PC-3 (cell line): ENCODE measurements around the gene ZNF182.
"Not testable (repeated sequence)": the region's sequence is repeated elsewhere in the genome, so short reads cannot be mapped to it uniquely, and the experiment has no call there.

Experiments used
- EZH2 ChIP-seq: fragments of 300-600 bp; sonication (generic); IDR thresholded peaks from one replicate; pipeline ENCODE4 v1.6.1; 2017; ENCODE audit warnings: antibody characterized with exemption, mild to moderate bottlenecking, low read length; ENCODE audit not compliant: unreplicated experiment
- EZH2phosphoT487 ChIP-seq: fragments of 300-600 bp; sonication (generic); IDR thresholded peaks from 2 replicates; pipeline ENCODE4 v1.6.1; 2018; ENCODE audit warnings: mild to moderate bottlenecking, antibody characterized with exemption, low read length, borderline replicate concordance
- TF ChIP-seq, protein P1 (sequence below): fragments of 300-600 bp; sonication (generic); conservative IDR thresholded peaks from 2 replicates; pipeline ENCODE4 v1.5.1; 2017; ENCODE audit warnings: antibody characterized with exemption, low read depth, mild to moderate bottlenecking, low read length

GRCh38 chrX:48006688-48007087 lies 2.9 kb upstream of the ZNF182 start, which contains the start of gene SPACA5:
- TF ChIP-seq, protein P1, sequence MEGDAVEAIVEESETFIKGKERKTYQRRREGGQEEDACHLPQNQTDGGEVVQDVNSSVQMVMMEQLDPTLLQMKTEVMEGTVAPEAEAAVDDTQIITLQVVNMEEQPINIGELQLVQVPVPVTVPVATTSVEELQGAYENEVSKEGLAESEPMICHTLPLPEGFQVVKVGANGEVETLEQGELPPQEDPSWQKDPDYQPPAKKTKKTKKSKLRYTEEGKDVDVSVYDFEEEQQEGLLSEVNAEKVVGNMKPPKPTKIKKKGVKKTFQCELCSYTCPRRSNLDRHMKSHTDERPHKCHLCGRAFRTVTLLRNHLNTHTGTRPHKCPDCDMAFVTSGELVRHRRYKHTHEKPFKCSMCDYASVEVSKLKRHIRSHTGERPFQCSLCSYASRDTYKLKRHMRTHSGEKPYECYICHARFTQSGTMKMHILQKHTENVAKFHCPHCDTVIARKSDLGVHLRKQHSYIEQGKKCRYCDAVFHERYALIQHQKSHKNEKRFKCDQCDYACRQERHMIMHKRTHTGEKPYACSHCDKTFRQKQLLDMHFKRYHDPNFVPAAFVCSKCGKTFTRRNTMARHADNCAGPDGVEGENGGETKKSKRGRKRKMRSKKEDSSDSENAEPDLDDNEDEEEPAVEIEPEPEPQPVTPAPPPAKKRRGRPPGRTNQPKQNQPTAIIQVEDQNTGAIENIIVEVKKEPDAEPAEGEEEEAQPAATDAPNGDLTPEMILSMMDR: not testable (repeated sequence)
- TF ChIP-seq EZH2phosphoT487, EZH2: not testable (repeated sequence)
